GM21737 (cell line): ENCODE results near the gene NAXE.
"Not testable (repeated sequence)": the region's sequence is repeated elsewhere in the genome, so short reads cannot be mapped to it uniquely, and the experiment has no call there.

Experiments
- ATAC-seq: cut with Tn5 transposase; IDR thresholded peaks from one replicate; pipeline ENCODE4 v1.9.1; 2021; ENCODE audit warnings: mild to moderate bottlenecking, moderate library complexity; ENCODE audit not compliant: unreplicated experiment

Gene NAXE

GRCh38 chr1:156566436-156566835 is 25.1 kb upstream of the NAXE start:
- ATAC-seq = no peak

- no peak for ATAC-seq
Observed at GRCh38 chr1:156571261-156571852, 20.2 kb upstream of the NAXE start.

GRCh38 chr1:156571919-156572662 is 19.5 kb upstream of the NAXE start, which contains the start of gene IQGAP3:
IQGAP3 (minus strand) TSS chr1:156572565; CDS start chr1:156572529, 36 bp downstream.
- ATAC-seq = peak; percentile 73

- no peak for ATAC-seq
Observed at GRCh38 chr1:156572663-156573018, 18.9 kb upstream of the NAXE start.

- no peak for ATAC-seq
Observed at GRCh38 chr1:156574039-156574633, 17.4 kb upstream of the NAXE start.

- ATAC-seq = no peak
Observed at GRCh38 chr1:156577550-156577949, 14.0 kb upstream of the NAXE start.

- ATAC-seq = no peak
Observed at GRCh38 chr1:156578055-156578454, 13.5 kb upstream of the NAXE start.

- ATAC-seq = no peak
Observed at GRCh38 chr1:156579472-156579871, 12.1 kb upstream of the NAXE start, which contains the start of gene TTC24. TTC24 (plus strand) TSS chr1:156579723; CDS start chr1:156581365, 1,642 bp downstream.

- no peak for ATAC-seq
Observed at GRCh38 chr1:156581661-156582387, 9.8 kb upstream of the NAXE start.

- ATAC-seq = no peak
Observed at GRCh38 chr1:156582388-156583017, 9.1 kb upstream of the NAXE start.

- no peak for ATAC-seq
Observed at GRCh38 chr1:156583821-156584622, 7.6 kb upstream of the NAXE start.

- no peak for ATAC-seq
Observed at GRCh38 chr1:156584813-156585212, 6.8 kb upstream of the NAXE start.

GRCh38 chr1:156586323-156586722 is 5.3 kb upstream of the NAXE start:
- ATAC-seq = no peak

GRCh38 chr1:156586892-156587477 is 4.6 kb upstream of the NAXE start:
- no peak for ATAC-seq

GRCh38 chr1:156587927-156588326 is 3.6 kb upstream of the NAXE start:
- not testable (repeated sequence) for ATAC-seq

- no peak for ATAC-seq
Observed at GRCh38 chr1:156589546-156589945, 2.0 kb upstream of the NAXE start.

GRCh38 chr1:156590326-156591180 is 1.0 kb upstream of the NAXE start:
- ATAC-seq = no peak

- ATAC-seq = no peak
Observed at GRCh38 chr1:156591181-156591431, 470 bp upstream of the NAXE start.
